Esophagus squamous epithelium (tissue), 4 donors: ENCODE results near the gene SLC7A9.

Experiments used
- CTCF ChIP-seq, 6 experiments: fragments of 450-650 bp in 4 of 6; fragments of 200-600 bp in 2 of 6; sonication (generic) in 2 of 6; IDR thresholded peaks; one replicate each; pipeline ENCODE4 v1.5.1; 2016 to 2019; ENCODE audit warnings: antibody characterized with exemption in 6 of 6, mild to moderate bottlenecking in 4 of 6, moderate library complexity in 4 of 6
- POLR2A ChIP-seq, 4 donors: fragments of 450-650 bp; IDR thresholded peaks; one replicate each; pipeline ENCODE4 v1.6.1; 2017; ENCODE audit warnings: antibody characterized with exemption in 4 of 4, mild to moderate bottlenecking in 4 of 4, moderate library complexity in 3 of 4

DNA sequence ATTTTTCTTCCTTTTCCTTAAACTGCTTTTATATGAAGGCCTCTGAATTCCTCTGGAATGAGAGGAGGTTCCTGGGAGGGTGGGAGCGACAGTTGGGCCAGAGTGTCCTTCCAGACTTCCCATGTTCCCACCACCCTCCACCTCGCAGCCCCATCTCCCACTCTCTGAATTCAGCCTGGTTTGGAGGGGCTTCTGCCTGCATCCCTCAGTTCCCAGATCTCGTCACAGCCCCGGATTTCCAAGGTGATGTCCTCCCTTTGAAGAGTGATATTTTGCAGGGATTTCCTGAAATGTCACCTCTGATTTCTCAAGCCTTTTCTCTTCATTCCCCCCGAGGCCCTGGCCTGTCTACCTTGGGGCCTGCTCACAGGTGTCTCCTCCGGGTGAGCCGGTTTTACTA is 16.7 kb upstream of the SLC7A9 start:
- no peak for TF ChIP-seq CTCF (IDR thresholded peaks at IDR 0.05)
- TF ChIP-seq POLR2A (IDR thresholded peaks at IDR 0.05): no peak
